Measurements from ENCODE around the gene RAD51B.

- TF ChIP-seq CTCF (IDR thresholded peaks at IDR 0.05; ENCODE audit: insufficient read depth, low read length), result no peak
- TF ChIP-seq POLR2AphosphoS5 (IDR thresholded peaks at IDR 0.05; ENCODE audit: low read depth), result no peak
Measured at GRCh38 chr14:68519671-68520187, 700.1 kb downstream of the RAD51B start.

All from HL-60 (cell line).